GM19438 (cell line): ENCODE results near the gene FOSL2.

Experiments used
- ATAC-seq: cut with Tn5 transposase; IDR thresholded peaks from one replicate; pipeline ENCODE4 v1.9.1; 2021; ENCODE audit warnings: low read depth; ENCODE audit not compliant: unreplicated experiment

FOSL2 gene

GRCh38 chr2:28356095-28356911 lies 36.4 kb upstream of the FOSL2 start:
- ATAC-seq: no peak

- no peak for ATAC-seq
Observed at GRCh38 chr2:28357055-28357454, 35.6 kb upstream of the FOSL2 start.

- no peak for ATAC-seq
Observed at GRCh38 chr2:28357948-28358667, 34.5 kb upstream of the FOSL2 start.

DNA sequence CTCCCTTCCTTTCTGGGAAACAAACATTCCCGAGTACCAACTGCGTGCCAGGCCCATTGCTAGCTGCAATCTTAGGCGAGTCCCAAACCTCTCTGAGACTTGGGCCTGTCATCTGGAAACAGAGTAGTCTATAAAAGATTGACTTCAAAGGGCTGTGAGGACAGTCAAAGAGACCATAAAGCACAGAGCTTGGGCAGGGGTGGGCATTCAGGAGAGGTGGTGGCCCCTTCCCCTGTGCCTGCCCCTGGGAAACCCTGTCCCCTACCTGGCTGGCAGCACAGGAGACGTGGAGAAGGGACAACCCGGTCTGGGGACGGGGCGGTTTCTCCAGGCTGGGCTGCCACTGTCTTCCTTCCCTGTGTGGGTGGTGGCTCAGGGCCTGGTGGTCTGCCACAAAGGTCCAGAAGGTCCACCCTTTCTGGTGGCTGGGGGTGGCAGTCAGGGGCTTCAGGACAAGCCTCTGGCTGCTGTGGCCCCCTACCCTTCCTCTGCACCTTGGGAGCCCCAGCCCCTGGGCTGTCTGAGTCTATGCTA lies 33.9 kb upstream of the FOSL2 start:
- ATAC-seq: no peak

- peak; percentile 70 for ATAC-seq
Observed at GRCh38 chr2:28359222-28360057, 33.2 kb upstream of the FOSL2 start.

- ATAC-seq: no peak
Observed at GRCh38 chr2:28360058-28360717, 32.5 kb upstream of the FOSL2 start.

- ATAC-seq: no peak
Observed at GRCh38 chr2:28360718-28361293, 31.9 kb upstream of the FOSL2 start.

DNA sequence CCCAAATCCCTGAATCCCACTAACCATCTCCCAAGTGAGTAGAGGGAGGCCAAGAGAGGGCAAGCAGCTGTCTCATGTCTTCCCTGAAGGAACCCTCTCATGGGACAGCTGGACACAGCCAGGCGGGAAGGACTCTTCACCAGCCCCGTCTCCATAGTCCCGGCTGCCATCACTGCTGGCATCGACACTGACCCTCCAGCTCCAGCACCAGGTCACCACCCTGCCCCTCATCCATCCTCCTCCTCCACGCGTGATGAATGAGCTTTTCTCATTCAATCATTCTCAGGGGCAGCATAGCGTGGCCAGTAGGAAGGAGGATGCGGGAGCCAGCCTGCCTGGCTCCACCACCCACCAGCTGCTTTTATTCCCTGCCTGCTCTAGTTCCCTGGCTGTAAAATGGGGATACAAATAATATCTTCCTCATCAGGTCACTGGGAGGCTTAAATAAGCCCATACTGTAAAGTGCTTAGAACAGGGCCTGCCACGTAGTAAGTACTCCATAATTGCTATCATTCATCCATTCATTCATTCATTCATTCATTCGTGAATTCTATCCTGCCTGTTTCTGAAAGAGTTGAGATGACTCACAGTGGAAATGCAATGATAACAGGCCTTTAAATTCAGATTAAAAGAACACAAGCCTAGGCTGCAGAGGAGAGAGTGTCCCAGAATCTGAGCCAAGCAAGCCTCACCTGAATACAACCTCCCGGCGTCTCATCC lies 30.5 kb upstream of the FOSL2 start:
- no peak for ATAC-seq

DNA sequence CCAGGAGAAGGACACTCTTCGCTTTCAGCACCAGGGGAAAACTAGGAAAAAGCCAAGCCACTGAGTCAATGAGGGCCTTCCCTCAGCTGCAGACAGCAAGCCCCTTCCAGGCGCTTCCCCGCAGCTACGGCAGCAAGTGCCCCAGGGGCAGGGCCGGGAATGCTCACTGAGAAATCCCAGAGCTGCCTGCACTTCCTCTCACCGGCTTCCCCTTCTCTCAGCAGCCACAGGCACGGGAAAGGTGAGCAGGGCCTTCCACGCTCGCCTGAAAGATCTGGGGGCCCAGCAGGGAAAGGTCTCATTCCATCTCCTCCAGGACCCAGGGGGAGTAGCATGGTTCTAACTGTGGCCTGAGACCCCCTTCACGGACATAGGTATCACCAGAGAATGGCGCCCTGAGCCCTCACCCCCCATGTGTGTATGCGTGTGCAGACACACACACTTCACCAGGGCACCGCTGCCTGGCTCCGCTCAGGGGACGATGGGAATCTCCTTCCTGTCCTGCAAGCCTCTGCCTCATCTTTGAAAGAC lies 29.6 kb upstream of the FOSL2 start:
- no peak for ATAC-seq

DNA sequence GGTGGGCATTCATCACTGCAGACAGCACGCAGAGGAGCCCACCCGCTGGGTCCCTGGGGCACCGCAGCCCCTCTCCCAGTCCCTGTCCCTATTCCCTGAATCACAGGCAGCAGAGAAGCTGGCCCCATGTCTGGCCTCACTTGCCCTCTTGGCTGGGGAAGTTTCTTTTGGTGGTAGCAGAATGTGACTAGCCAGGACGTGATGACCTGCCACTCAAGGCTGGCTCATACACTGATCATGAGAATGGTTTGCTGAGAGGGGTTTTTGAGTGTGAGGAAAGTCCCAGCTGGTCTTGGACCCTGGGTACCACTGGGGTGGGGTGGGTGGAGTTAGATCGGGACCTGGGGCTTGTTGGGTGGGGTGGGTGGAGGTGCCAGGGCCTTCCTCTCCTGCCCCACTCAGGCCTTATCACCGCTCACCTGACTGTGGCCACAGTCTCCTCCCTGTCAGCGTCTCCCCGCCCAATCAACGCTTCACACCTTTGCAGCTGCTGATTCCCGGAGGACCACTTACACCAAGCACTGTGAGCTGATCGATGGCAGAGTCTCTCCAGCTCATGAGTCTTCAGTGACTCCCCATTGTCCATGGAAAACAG lies 28.9 kb upstream of the FOSL2 start:
- ATAC-seq: no peak

- ATAC-seq: no peak
Observed at GRCh38 chr2:28364610-28365009, 28.0 kb upstream of the FOSL2 start.

DNA sequence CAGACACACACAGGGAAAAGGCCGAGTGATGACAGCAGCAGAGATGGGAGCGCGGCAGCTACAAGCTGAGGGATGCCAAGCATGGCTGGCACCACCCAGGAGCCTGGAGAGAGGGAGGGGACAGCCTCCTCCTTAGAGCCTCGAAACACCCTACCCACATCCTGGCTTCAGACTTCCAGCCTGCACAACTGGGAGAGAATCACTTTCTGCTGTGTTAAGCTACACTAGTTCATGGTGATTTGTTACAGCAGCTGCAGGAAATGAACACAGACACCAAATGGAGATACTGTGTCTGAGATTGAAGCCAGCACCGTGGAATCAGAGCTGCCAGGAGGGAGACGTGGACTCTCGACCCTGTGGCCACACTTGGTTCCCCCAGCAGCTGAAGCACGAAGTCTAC lies 27.5 kb upstream of the FOSL2 start:
- no peak for ATAC-seq

GRCh38 chr2:28366149-28366495 lies 26.5 kb upstream of the FOSL2 start:
- ATAC-seq: no peak

DNA sequence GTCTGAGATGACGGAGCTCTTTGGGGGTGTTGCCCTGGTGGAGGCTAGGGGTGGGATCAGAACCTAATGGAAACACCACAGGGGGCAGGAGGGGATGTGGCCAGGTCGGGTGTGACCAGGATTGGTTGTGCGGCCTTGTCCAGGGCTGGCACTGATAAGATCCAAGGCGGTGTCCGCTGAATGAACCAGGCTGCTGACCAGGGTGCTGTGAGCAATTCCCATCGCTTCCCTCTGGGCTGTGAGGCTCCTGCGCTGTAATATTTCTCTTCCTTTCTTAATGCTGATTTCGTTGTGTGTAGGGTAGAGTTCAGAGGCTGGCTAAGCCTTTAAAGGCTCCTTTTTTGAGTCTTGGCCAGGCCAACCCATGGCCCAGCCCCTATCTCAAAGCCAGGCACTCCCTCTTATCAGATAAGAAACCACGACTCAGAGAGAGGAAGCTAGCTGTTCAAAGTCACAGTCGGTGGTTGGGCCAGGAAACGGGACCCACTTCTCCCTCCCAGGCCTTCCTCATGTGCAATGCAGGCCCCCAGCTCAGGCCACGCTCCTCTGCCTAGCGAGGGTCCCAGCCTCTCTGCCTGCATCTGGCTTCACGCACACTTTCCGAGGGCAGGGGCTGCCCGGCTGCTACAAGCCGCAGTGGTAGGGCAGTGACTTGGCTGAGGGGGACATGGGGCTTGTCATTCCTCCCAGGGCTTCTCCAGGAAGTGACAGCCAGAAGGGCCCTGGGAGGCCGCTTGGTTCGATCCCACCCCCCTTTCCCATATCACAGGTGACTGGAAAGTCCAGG lies 26.0 kb upstream of the FOSL2 start:
- no peak for ATAC-seq

GRCh38 chr2:28367667-28368356 lies 24.8 kb upstream of the FOSL2 start:
- ATAC-seq: no peak

GRCh38 chr2:28368357-28368798 lies 24.3 kb upstream of the FOSL2 start:
- no peak for ATAC-seq

DNA sequence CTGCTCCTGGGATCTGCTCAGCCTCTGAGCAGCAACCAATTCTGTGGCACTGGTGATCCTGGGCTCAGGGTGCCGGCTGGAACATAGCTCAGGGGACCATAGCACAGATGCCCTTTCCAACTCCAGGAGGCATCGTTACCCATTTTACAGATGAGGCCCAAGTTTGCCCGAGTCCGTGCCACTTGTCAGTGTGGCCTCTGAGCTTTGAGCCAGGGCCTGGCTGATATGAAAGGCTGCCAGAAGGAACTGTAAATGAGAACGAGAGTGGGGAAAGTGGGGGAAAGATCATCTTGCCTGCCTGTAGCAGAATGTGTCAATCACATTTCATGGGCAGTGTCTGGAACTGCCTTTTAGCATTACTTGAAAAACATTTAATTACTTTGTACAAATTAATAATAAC lies 23.3 kb upstream of the FOSL2 start:
- no peak for ATAC-seq
